ENCODE data around the gene MITF. TPM values are rescaled to one million over a fixed set of nuclear protein-coding genes. Genes with fewer than 3 reads are reported as not detected.

Gene MITF
- total RNA-seq, 2 experiments from 2014 or later: 1.4 to 1.6 TPM

- no peaks in the 10 kb centered on the region for H3K36me3 Mint-ChIP-seq
- no peaks in the 10 kb centered on the region for H3K27me3 Mint-ChIP-seq
- ATAC-seq (ENCODE audit: low read depth) (no peak), DNase-seq (no peak)
- H3K4me1 Mint-ChIP-seq: no peaks in the 10 kb centered on the region
- no peak overlapping the region for H3K27ac Mint-ChIP-seq
- H3K4me3 Mint-ChIP-seq: no peak overlapping the region
- no peaks in the 10 kb centered on the region for H3K9me3 Mint-ChIP-seq
- POLR2A ChIA-PET: no interaction called here
These were observed 14.0 kb downstream of the MITF start for GRCh38 chr3:69753179-69753775.

- Mint-ChIP-seq H3K4me1 (no peaks in the 10 kb centered on the region), H3K27ac (no peak overlapping the region), H3K36me3 (no peaks in the 10 kb centered on the region), H3K27me3 (no peaks in the 10 kb centered on the region), H3K9me3 (no peaks in the 10 kb centered on the region), H3K4me3 (no peak overlapping the region)
- ATAC-seq (ENCODE audit: low read depth) (no peak), DNase-seq (no peak)
- POLR2A ChIA-PET: no interaction called here
These were observed 16.5 kb downstream of the MITF start for GRCh38 chr3:69755795-69756194.

GRCh38 chr3:69761896-69762767 is 22.9 kb downstream of the MITF start:
- Mint-ChIP-seq H3K4me1 (peaks cover 3% of the 10 kb centered on the region), H3K27me3 (peaks cover 7% of the 10 kb centered on the region), H3K27ac (no peak overlapping the region), H3K9me3 (no peaks in the 10 kb centered on the region), H3K4me3 (no peak overlapping the region), H3K36me3 (no peaks in the 10 kb centered on the region)
- DNase-seq (no peak), ATAC-seq (ENCODE audit: low read depth) (no peak)
- POLR2A ChIA-PET: no interaction called here

- Mint-ChIP-seq H3K36me3 (no peaks in the 10 kb centered on the region), H3K27me3 (peaks cover 7% of the 10 kb centered on the region), H3K27ac (no peak overlapping the region), H3K4me3 (no peak overlapping the region), H3K9me3 (no peaks in the 10 kb centered on the region), H3K4me1 (peaks cover 3% of the 10 kb centered on the region)
- POLR2A ChIA-PET: no interaction called here
- no peak for DNase-seq
- ATAC-seq (ENCODE audit: low read depth): no peak
These were observed 23.5 kb downstream of the MITF start for GRCh38 chr3:69762768-69763229.

GRCh38 chr3:69763458-69763857 is 24.2 kb downstream of the MITF start:
- ATAC-seq (ENCODE audit: low read depth): no peak
- Mint-ChIP-seq H3K27ac (no peak overlapping the region), H3K9me3 (no peaks in the 10 kb centered on the region), H3K4me3 (no peak overlapping the region), H3K4me1 (peaks cover 3% of the 10 kb centered on the region), H3K36me3 (no peaks in the 10 kb centered on the region), H3K27me3 (peaks cover 7% of the 10 kb centered on the region)
- no peak for DNase-seq
- POLR2A ChIA-PET: no interaction called here

- Mint-ChIP-seq H3K36me3 (no peaks in the 10 kb centered on the region), H3K27me3 (peaks cover 7% of the 10 kb centered on the region), H3K27ac (no peak overlapping the region), H3K4me1 (peaks cover 3% of the 10 kb centered on the region), H3K9me3 (no peaks in the 10 kb centered on the region), H3K4me3 (no peak overlapping the region)
- no peak for DNase-seq
- ATAC-seq (ENCODE audit: low read depth): no peak
- POLR2A ChIA-PET: no interaction called here
These were observed 25.0 kb downstream of the MITF start for GRCh38 chr3:69764121-69764741.

- DNase-seq (no peak), ATAC-seq (ENCODE audit: low read depth) (no peak)
- H3K4me1 Mint-ChIP-seq: peaks cover 3% of the 10 kb centered on the region
- POLR2A ChIA-PET: no interaction called here
- H3K27ac Mint-ChIP-seq: no peak overlapping the region
- H3K36me3 Mint-ChIP-seq: no peaks in the 10 kb centered on the region
- H3K27me3 Mint-ChIP-seq: peaks cover 7% of the 10 kb centered on the region
- H3K4me3 Mint-ChIP-seq: no peak overlapping the region
- no peaks in the 10 kb centered on the region for H3K9me3 Mint-ChIP-seq
These were observed 25.6 kb downstream of the MITF start for GRCh38 chr3:69764861-69765260.

- POLR2A ChIA-PET: no interaction called here
- DNase-seq (no peak), ATAC-seq (ENCODE audit: low read depth) (no peak)
- no peak overlapping the region for H3K4me3 Mint-ChIP-seq
- H3K9me3 Mint-ChIP-seq: no peaks in the 10 kb centered on the region
- peaks cover 3% of the 10 kb centered on the region for H3K4me1 Mint-ChIP-seq
- no peaks in the 10 kb centered on the region for H3K36me3 Mint-ChIP-seq
- H3K27me3 Mint-ChIP-seq: peaks cover 3% of the 10 kb centered on the region
- no peak overlapping the region for H3K27ac Mint-ChIP-seq
These were observed 27.4 kb downstream of the MITF start for GRCh38 chr3:69766638-69767037.

- no peak overlapping the region for H3K27ac Mint-ChIP-seq
- peaks cover 3% of the 10 kb centered on the region for H3K27me3 Mint-ChIP-seq
- DNase-seq (no peak), ATAC-seq (ENCODE audit: low read depth) (no peak)
- POLR2A ChIA-PET: no interaction called here
- H3K4me3 Mint-ChIP-seq: no peak overlapping the region
- H3K36me3 Mint-ChIP-seq: no peaks in the 10 kb centered on the region
- peaks cover 1% of the 10 kb centered on the region for H3K4me1 Mint-ChIP-seq
- no peaks in the 10 kb centered on the region for H3K9me3 Mint-ChIP-seq
These were observed 28.3 kb downstream of the MITF start for GRCh38 chr3:69767571-69767970.

- H3K36me3 Mint-ChIP-seq: no peaks in the 10 kb centered on the region
- H3K27me3 Mint-ChIP-seq: peaks cover 3% of the 10 kb centered on the region
- POLR2A ChIA-PET: no interaction called here
- DNase-seq (no peak), ATAC-seq (ENCODE audit: low read depth) (no peak)
- H3K9me3 Mint-ChIP-seq: no peaks in the 10 kb centered on the region
- H3K4me3 Mint-ChIP-seq: no peak overlapping the region
- H3K27ac Mint-ChIP-seq: no peak overlapping the region
- no peaks in the 10 kb centered on the region for H3K4me1 Mint-ChIP-seq
These were observed 29.2 kb downstream of the MITF start for GRCh38 chr3:69768438-69768837.

GRCh38 chr3:69770219-69770618 is 31.0 kb downstream of the MITF start:
- no peaks in the 10 kb centered on the region for H3K36me3 Mint-ChIP-seq
- no peaks in the 10 kb centered on the region for H3K4me1 Mint-ChIP-seq
- no peak overlapping the region for H3K4me3 Mint-ChIP-seq
- H3K27ac Mint-ChIP-seq: no peak overlapping the region
- no peak for DNase-seq
- POLR2A ChIA-PET: no interaction called here
- ATAC-seq (ENCODE audit: low read depth): no peak
- H3K9me3 Mint-ChIP-seq: no peaks in the 10 kb centered on the region
- no peaks in the 10 kb centered on the region for H3K27me3 Mint-ChIP-seq

- no peak overlapping the region for H3K27ac Mint-ChIP-seq
- no peak for ATAC-seq (ENCODE audit: low read depth)
- no peaks in the 10 kb centered on the region for H3K36me3 Mint-ChIP-seq
- POLR2A ChIA-PET: no interaction called here
- H3K27me3 Mint-ChIP-seq: no peaks in the 10 kb centered on the region
- no peak overlapping the region for H3K4me3 Mint-ChIP-seq
- DNase-seq: no peak
- no peaks in the 10 kb centered on the region for H3K4me1 Mint-ChIP-seq
- H3K9me3 Mint-ChIP-seq: no peaks in the 10 kb centered on the region
These were observed 31.8 kb downstream of the MITF start for GRCh38 chr3:69770976-69771634.

GRCh38 chr3:69772152-69772867 is 33.0 kb downstream of the MITF start:
- POLR2A ChIA-PET: no interaction called here
- Mint-ChIP-seq H3K4me1 (no peaks in the 10 kb centered on the region), H3K4me3 (no peak overlapping the region), H3K27ac (no peak overlapping the region), H3K36me3 (no peaks in the 10 kb centered on the region), H3K9me3 (no peaks in the 10 kb centered on the region), H3K27me3 (no peaks in the 10 kb centered on the region)
- no peak for ATAC-seq (ENCODE audit: low read depth)
- no peak for DNase-seq

Data from activated naive CD8-positive, alpha-beta T cell treated with anti-CD3 and anti-CD28 coated beads, Interleukin-2, amount 10 ng/mL, durations not matched to agents 7 days and 5 days (primary cell).